ENCODE results near the gene NHP2.
A peak's percentile ranks its signal among the peaks of the same experiment; 100 is the strongest.
"Not testable (repeated sequence)": the region's sequence is repeated elsewhere in the genome, so short reads cannot be mapped to it uniquely, and the experiment has no call there.

The NHP2 gene

DNA sequence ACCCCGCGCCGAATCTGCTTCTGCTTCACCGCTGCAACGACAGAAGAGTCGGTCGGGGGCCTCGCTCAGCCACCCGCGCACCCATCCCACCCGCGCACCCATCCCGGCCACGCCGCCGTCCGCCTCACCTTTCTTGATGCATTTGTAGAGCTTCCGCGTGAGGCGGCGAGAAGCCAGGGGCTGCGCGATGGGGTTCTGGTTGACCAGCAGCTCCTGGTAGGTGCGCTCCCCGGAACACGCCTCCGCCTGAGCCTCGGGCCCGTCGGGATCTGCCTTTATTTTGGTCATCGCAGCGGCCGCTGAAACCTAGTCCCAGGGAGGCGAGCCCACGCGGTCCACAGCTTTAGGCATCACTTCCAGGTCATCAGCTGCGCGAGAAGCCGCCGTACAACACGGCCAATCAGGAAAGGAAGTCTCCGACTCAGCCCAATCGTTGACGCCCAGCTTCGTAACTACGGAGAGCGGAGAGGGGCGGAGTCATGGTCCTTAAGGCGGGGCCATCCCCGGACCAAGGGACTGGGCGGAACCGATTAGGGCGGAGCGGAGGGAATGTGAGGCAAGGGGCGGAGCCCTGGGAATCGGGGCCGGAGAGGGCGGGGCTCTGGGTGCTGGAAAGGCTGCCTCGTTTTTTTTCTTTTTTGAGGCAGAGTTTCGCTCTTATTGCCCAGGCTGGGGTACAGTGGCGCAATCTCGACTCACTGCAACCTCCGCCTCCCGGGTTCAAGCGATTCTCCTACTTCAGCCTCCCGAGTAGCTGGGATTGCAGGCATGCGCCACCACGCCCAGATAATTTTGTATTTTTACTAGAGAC lies at the start of gene NHP2:
Gene NHP2, minus strand, starts transcription at position 356 of the 811 bp plus-strand sequence. Its CDS starts 68 bp downstream, at position 288.
- peak; percentile 98 for DNase-seq (ENCODE audit: low spot score)

- no peak for DNase-seq (ENCODE audit: low spot score)
Measured at GRCh38 chr5:178202541-178202940, 48.9 kb upstream of the NHP2 start.

GRCh38 chr5:178201927-178202235 lies 48.2 kb upstream of the NHP2 start:
- DNase-seq (ENCODE audit: low spot score), result no peak

GRCh38 chr5:178201221-178201926 lies 47.7 kb upstream of the NHP2 start:
- DNase-seq (ENCODE audit: low spot score), result no peak

GRCh38 chr5:178199581-178200434 lies 46.1 kb upstream of the NHP2 start:
- DNase-seq (ENCODE audit: low spot score), result no peak

- no peak for DNase-seq (ENCODE audit: low spot score)
Measured at GRCh38 chr5:178198706-178199105, 45.0 kb upstream of the NHP2 start.

- DNase-seq (ENCODE audit: low spot score), result not testable (repeated sequence)
Measured at GRCh38 chr5:178198151-178198550, 44.5 kb upstream of the NHP2 start.

DNA sequence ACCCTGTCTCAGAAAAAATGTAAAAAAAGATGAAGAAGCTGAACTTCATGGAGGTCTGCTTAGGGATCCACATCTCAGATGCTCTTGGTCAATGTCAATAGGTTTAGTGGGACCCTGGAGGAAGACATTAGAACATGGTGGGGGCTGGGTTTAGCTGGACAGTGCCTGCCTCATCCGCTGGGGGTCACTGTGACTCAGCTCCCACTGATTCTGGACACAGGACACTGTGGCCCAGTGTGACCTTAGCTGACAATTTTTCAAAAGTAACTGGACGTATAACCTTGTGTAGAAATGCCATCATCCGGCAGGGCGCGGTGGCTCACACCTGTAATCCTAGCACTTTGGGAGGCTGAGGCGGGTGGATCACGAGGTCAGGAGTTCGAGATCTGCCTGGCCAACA lies 43.3 kb upstream of the NHP2 start:
- no peak for DNase-seq (ENCODE audit: low spot score)

GRCh38 chr5:178196281-178196812 lies 42.7 kb upstream of the NHP2 start:
- no peak for DNase-seq (ENCODE audit: low spot score)

DNA sequence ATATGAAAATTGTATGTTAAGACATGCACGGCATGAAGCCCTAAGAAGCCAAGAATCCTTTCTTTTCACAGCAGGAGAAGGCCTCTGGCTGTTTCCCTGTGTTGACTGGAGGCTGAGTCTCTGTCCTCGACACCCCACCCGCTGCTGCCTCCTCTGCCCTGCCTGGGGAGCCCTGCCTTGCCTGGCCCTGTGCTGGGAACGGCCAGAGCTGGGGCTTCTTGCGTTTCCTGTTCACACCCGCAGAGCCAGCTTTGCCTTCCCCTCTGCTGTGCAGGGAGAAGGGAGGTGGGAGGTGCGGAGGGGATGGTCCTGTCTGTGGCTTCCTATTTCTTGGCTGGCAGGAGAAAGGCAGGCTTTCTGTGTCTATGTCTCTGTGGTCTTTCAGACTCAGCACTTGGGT lies 40.3 kb upstream of the NHP2 start:
- DNase-seq (ENCODE audit: low spot score), result no peak

DNA sequence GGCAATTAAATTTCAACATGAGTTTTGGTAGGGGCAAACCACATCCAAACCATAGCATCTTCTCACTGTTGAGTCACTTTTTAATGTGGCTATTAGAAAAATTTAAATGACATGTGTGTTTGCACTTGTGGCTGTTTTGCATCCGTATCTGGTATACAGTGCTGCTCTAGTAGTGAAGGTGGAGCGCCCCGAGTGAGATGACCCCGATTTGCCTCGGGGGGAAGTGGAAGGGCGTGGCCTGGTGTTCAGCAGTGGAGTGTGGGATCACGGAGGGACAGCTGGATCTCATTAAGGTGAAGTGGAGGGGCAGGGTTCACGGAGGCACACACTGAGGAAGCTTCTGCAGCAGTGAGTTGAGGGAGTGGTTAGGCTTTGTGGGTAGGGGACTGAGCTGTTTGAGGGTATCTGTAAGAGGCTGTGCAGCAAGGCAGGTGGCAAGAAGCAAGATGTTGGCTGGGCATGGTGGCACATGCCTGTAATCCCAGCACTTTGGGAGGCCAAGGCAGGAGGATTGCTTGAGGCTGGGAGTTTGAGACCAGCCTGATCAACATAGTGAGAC lies 39.6 kb upstream of the NHP2 start:
- DNase-seq (ENCODE audit: low spot score), result no peak

- DNase-seq (ENCODE audit: low spot score), result no peak
Measured at GRCh38 chr5:178192787-178193186, 39.1 kb upstream of the NHP2 start.

- DNase-seq (ENCODE audit: low spot score), result no peak
Measured at GRCh38 chr5:178192244-178192643, 38.6 kb upstream of the NHP2 start.

- no peak for DNase-seq (ENCODE audit: low spot score)
Measured at GRCh38 chr5:178191661-178192060, 38.0 kb upstream of the NHP2 start.

GRCh38 chr5:178189433-178189832 lies 35.7 kb upstream of the NHP2 start:
- no peak for DNase-seq (ENCODE audit: low spot score)

DNA sequence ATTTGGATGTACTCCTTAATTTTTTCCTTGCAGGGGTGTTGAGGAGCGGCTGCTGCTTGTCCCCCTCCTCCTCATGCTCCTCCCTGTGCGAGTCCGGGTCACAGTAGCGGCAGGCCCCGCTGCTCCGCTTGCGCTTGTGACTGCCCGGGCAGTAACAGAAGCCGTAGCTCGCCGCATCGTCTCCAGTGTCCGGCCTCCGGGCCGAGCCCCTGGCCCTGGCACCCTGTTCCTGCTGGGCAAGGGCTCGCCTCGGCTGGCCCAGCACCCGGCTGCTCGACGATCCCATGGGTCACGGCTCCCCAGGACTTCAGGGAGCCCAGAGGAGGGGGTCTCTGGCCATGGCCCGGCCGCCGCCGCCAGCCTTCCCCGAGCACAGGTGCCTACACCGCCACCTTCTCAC lies 33.3 kb upstream of the NHP2 start, which contains the start of gene GMCL2:
Gene GMCL2, minus strand, starts transcription at position 358 of the 400 bp plus-strand sequence. Its CDS starts 72 bp downstream, at position 286.
- no peak for DNase-seq (ENCODE audit: low spot score)

GRCh38 chr5:178186427-178186826 lies 32.7 kb upstream of the NHP2 start:
- no peak for DNase-seq (ENCODE audit: low spot score)

GRCh38 chr5:178182158-178182876 lies 28.6 kb upstream of the NHP2 start:
- no peak for DNase-seq (ENCODE audit: low spot score)

GRCh38 chr5:178180141-178180863 lies 26.6 kb upstream of the NHP2 start:
- no peak for DNase-seq (ENCODE audit: low spot score)

GRCh38 chr5:178177569-178177968 lies 23.9 kb upstream of the NHP2 start:
- no peak for DNase-seq (ENCODE audit: low spot score)

DNA sequence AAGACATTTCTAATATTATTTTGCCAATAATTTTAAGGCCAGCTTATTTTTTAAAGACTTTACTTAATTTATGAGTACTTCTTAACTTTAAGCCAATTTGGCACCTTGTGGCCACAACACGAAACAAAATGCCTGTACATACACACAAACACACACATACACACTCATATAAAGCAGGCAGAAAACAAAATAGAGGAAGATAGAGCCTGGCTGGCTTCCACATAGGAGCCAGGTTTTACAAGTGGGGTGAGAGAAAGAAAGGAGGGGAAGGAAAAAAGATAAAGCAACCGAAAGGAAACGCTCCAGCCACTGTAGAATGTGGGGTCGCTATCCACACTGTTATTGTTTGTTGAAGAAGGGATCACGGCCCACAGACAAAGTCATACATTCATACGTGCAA lies 23.1 kb upstream of the NHP2 start:
- no peak for DNase-seq (ENCODE audit: low spot score)
